Measurements from ENCODE around the gene CAMTA1.

Gene CAMTA1

DNA sequence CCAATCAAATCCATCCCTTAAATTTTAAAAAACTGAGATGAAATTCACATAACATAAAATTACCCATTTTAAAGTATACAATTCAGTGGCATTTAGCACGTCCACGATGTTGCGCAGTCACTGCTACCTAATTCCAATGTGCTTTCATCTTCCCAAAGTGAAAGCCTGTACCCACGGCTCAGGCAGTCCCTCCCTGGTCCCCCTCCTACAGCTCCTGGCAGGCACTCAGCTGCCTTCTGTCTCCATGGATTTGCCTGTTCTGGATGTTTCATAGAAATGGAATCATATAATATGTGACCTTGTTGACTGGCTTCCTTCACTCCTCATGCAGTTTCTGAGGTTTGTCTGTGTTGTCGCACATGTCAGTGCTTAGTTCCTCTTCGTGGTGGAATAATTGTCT lies 386.3 kb downstream of the CAMTA1 start:
- H3K36me3 ChIP-seq (ENCODE audit: low read depth), result no peaks in the 10 kb centered on the region
- no peak for ATAC-seq (ENCODE audit: low read depth)
- no peak for DNase-seq (ENCODE audit: low spot score)
- H3K4me3 ChIP-seq (ENCODE audit: severe bottlenecking), result no peak overlapping the region
- peaks cover 5% of the 10 kb centered on the region for H3K27me3 ChIP-seq (ENCODE audit: insufficient read depth, poor library complexity, severe bottlenecking)
- TF ChIP-seq, protein P1, sequence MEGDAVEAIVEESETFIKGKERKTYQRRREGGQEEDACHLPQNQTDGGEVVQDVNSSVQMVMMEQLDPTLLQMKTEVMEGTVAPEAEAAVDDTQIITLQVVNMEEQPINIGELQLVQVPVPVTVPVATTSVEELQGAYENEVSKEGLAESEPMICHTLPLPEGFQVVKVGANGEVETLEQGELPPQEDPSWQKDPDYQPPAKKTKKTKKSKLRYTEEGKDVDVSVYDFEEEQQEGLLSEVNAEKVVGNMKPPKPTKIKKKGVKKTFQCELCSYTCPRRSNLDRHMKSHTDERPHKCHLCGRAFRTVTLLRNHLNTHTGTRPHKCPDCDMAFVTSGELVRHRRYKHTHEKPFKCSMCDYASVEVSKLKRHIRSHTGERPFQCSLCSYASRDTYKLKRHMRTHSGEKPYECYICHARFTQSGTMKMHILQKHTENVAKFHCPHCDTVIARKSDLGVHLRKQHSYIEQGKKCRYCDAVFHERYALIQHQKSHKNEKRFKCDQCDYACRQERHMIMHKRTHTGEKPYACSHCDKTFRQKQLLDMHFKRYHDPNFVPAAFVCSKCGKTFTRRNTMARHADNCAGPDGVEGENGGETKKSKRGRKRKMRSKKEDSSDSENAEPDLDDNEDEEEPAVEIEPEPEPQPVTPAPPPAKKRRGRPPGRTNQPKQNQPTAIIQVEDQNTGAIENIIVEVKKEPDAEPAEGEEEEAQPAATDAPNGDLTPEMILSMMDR (IDR thresholded peaks at IDR 0.05; ENCODE audit: poor library complexity, severe bottlenecking), result no peak
- H3K27ac ChIP-seq (ENCODE audit: poor library complexity, severe bottlenecking), result no peak overlapping the region
- H3K9me3 ChIP-seq (ENCODE audit: severe bottlenecking), result no peaks in the 10 kb centered on the region
- H3K4me1 ChIP-seq (ENCODE audit: insufficient read depth, poor library complexity, severe bottlenecking), result no peaks in the 10 kb centered on the region

DNA sequence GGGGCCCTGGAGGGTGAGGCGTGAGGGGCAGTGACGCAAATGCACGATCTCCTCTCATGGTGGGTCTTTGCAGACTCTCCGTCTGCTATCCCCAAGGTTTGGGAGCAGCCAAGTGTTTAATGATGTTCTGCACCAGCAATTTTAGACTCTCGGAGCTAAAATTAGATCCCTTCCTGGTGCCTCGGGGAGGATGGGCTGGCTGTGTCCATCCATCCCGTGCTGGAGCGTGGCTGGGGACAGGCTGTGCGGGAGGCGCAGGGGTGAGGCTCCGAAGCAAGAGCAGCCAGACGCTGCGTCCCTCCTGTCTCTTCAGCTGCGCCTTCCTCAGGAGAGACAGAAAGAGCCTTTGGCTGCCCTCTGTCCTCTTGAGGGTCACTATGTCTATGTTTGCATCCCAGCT lies 387.6 kb downstream of the CAMTA1 start:
- no peaks in the 10 kb centered on the region for H3K9me3 ChIP-seq (ENCODE audit: severe bottlenecking)
- H3K36me3 ChIP-seq (ENCODE audit: low read depth), result no peaks in the 10 kb centered on the region
- H3K4me1 ChIP-seq (ENCODE audit: insufficient read depth, poor library complexity, severe bottlenecking), result no peaks in the 10 kb centered on the region
- H3K27ac ChIP-seq (ENCODE audit: poor library complexity, severe bottlenecking), result no peak overlapping the region
- no peak for ATAC-seq (ENCODE audit: low read depth)
- H3K27me3 ChIP-seq (ENCODE audit: insufficient read depth, poor library complexity, severe bottlenecking), result peaks cover 5% of the 10 kb centered on the region
- no peak for DNase-seq (ENCODE audit: low spot score)
- TF ChIP-seq, protein P1 (IDR thresholded peaks at IDR 0.05; ENCODE audit: poor library complexity, severe bottlenecking), result no peak
- H3K4me3 ChIP-seq (ENCODE audit: severe bottlenecking), result no peak overlapping the region

DNA sequence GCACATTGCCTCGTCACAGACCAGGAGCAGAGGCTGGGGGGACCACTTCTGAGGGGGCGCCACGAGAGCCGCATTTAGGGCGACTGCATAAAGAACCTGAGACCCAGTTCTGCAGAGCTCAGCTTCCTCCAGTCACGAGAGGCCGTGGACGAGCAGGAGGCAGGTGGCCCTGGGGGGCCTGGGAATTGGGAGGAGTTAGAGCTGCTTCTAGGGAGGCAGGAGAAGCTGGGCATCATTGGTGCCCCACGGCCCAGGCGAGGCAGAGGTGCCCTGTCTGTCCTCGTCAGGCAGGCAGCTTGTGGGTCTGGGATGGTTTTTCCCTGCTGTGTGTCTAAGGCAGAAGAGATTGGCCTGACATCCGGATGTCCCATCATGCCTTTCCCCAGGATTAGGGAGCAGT lies 389.3 kb downstream of the CAMTA1 start:
- no peak overlapping the region for H3K4me3 ChIP-seq (ENCODE audit: severe bottlenecking)

DNA sequence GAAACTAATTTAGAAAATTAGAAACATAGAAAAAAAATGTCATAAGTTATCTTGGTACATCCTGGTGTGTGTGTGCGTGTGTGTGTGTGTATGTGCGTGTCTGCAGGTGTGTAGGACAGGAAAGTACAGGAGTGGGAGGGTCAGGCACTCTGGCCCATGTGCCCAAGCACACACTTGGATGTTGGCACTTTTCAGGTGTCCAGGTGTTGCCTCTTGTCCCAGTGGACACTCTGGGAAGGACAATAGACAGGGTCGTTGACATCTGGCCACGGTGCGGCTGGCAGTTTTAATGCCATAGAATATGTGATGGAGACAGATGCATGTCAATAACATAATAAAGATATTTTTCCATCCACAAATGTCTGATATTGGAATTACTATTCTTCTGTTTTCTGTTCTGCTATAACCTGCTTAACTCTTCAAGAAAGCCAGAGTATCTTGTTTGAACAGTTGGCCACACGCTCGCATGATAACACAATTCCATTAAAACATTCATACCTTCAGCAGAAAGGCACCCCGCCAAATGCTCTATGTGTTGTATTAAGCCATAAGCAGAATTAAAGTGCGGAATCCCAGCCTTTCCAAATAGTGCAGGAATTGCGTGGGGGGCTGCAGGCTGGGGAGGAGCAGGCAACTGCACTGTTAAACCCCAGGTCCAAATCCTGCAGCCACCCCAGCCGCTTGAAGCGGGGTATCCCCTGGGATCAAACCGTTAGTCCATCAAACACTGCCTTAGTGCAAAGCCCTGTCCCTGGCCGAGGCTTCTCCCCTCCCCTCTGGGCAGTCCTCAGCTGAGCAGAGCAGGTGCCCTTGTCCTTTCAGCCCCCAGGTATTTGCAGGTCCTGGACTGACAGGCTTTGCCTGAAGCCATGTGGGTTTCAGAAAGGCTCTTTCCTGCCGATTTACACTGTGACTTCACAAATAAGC lies 390.0 kb downstream of the CAMTA1 start:
- no peaks in the 10 kb centered on the region for H3K9me3 ChIP-seq (ENCODE audit: severe bottlenecking)
- ATAC-seq (ENCODE audit: low read depth), result no peak
- H3K27me3 ChIP-seq (ENCODE audit: insufficient read depth, poor library complexity, severe bottlenecking), result peaks cover 5% of the 10 kb centered on the region
- no peak for DNase-seq (ENCODE audit: low spot score)
- TF ChIP-seq, protein P1 (IDR thresholded peaks at IDR 0.05; ENCODE audit: poor library complexity, severe bottlenecking), result no peak
- no peak overlapping the region for H3K27ac ChIP-seq (ENCODE audit: poor library complexity, severe bottlenecking)
- no peaks in the 10 kb centered on the region for H3K36me3 ChIP-seq (ENCODE audit: low read depth)
- no peaks in the 10 kb centered on the region for H3K4me1 ChIP-seq (ENCODE audit: insufficient read depth, poor library complexity, severe bottlenecking)
- no peak overlapping the region for H3K4me3 ChIP-seq (ENCODE audit: severe bottlenecking)

More for the DNA sequence above, 389.3 kb downstream of the CAMTA1 start:
- no peak overlapping the region for H3K27ac ChIP-seq (ENCODE audit: poor library complexity, severe bottlenecking)
- no peaks in the 10 kb centered on the region for H3K4me1 ChIP-seq (ENCODE audit: insufficient read depth, poor library complexity, severe bottlenecking)
- ATAC-seq (ENCODE audit: low read depth), result no peak
- H3K27me3 ChIP-seq (ENCODE audit: insufficient read depth, poor library complexity, severe bottlenecking), result peaks cover 5% of the 10 kb centered on the region
- TF ChIP-seq, protein P1 (IDR thresholded peaks at IDR 0.05; ENCODE audit: poor library complexity, severe bottlenecking), result no peak
- H3K9me3 ChIP-seq (ENCODE audit: severe bottlenecking), result no peaks in the 10 kb centered on the region
- no peak for DNase-seq (ENCODE audit: low spot score)
- no peaks in the 10 kb centered on the region for H3K36me3 ChIP-seq (ENCODE audit: low read depth)

DNA sequence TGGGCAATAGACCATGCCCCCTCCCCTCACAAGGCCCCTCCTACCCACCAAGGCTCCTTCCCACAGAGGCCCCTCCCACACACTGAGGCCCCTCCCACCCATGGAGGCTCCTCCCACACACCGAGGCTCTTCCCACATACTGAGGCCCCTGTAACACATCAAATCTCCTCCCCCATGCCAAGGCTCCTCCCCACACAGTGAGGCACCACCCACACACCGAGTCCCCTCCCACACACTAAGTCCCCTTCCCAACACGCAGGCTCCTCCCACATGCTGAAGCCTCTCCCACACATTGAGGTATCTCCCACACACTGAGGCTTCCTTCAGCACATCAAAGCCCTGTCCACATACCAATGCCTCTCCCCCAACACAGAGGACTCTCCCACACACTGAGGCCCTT lies 391.8 kb downstream of the CAMTA1 start:
- DNase-seq (ENCODE audit: low spot score), result no peak
- Histone ChIP-seq H3K27ac (ENCODE audit: poor library complexity, severe bottlenecking) (no peak overlapping the region), H3K4me1 (ENCODE audit: insufficient read depth, poor library complexity, severe bottlenecking) (no peaks in the 10 kb centered on the region), H3K36me3 (ENCODE audit: low read depth) (no peaks in the 10 kb centered on the region), H3K27me3 (ENCODE audit: insufficient read depth, poor library complexity, severe bottlenecking) (no peaks in the 10 kb centered on the region), H3K4me3 (ENCODE audit: severe bottlenecking) (no peak overlapping the region), H3K9me3 (ENCODE audit: severe bottlenecking) (no peaks in the 10 kb centered on the region)
- TF ChIP-seq, protein P1 (IDR thresholded peaks at IDR 0.05; ENCODE audit: poor library complexity, severe bottlenecking), result no peak
- ATAC-seq (ENCODE audit: low read depth), result no peak

Data from RWPE2 (cell line).